HG03060 (cell line): ENCODE results near the gene CASKIN2.
"Not testable (repeated sequence)": the region's sequence is repeated elsewhere in the genome, so short reads cannot be mapped to it uniquely, and the experiment has no call there.

Experiments
- ATAC-seq: cut with Tn5 transposase; IDR thresholded peaks from one replicate; pipeline ENCODE4 v1.9.1; 2021; ENCODE audit warnings: low read depth, moderate number of reproducible peaks; ENCODE audit not compliant: unreplicated experiment

The CASKIN2 gene

GRCh38 chr17:75491680-75492079, 23.7 kb downstream of the CASKIN2 start:
- ATAC-seq = no peak

GRCh38 chr17:75490953-75491649, 24.2 kb downstream of the CASKIN2 start:
- ATAC-seq = no peak

GRCh38 chr17:75490173-75490743, 25.1 kb downstream of the CASKIN2 start:
- no peak for ATAC-seq

- no peak for ATAC-seq
These were observed 25.8 kb downstream of the CASKIN2 start for GRCh38 chr17:75489511-75489955.

- ATAC-seq = no peak
These were observed 26.4 kb downstream of the CASKIN2 start for GRCh38 chr17:75488693-75489510.

- ATAC-seq = no peak
These were observed 27.8 kb downstream of the CASKIN2 start for GRCh38 chr17:75487351-75488070.

GRCh38 chr17:75486951-75487350, 28.4 kb downstream of the CASKIN2 start:
- ATAC-seq = no peak

- no peak for ATAC-seq
These were observed 29.2 kb downstream of the CASKIN2 start for GRCh38 chr17:75486151-75486550.

GRCh38 chr17:75485688-75486087, 29.6 kb downstream of the CASKIN2 start:
- ATAC-seq = no peak

GRCh38 chr17:75482098-75482942, 33.0 kb downstream of the CASKIN2 start:
- ATAC-seq = no peak

- no peak for ATAC-seq
These were observed 33.9 kb downstream of the CASKIN2 start for GRCh38 chr17:75481194-75482068.

GRCh38 chr17:75480281-75480680, 35.1 kb downstream of the CASKIN2 start:
- ATAC-seq = no peak

- no peak for ATAC-seq
These were observed 36.8 kb downstream of the CASKIN2 start for GRCh38 chr17:75478508-75478907.

GRCh38 chr17:75477490-75477862, 37.9 kb downstream of the CASKIN2 start:
- not testable (repeated sequence) for ATAC-seq

- no peak for ATAC-seq
These were observed 38.4 kb downstream of the CASKIN2 start for GRCh38 chr17:75476752-75477489.

GRCh38 chr17:75476271-75476671, 39.1 kb downstream of the CASKIN2 start:
- no peak for ATAC-seq

GRCh38 chr17:75475851-75476250, 39.5 kb downstream of the CASKIN2 start:
- no peak for ATAC-seq

- ATAC-seq = no peak
These were observed 40.0 kb downstream of the CASKIN2 start for GRCh38 chr17:75475144-75475835.
